NAMALWA (cell line): Measurements from ENCODE around the gene ADCY9.

ENCODE experiments used
- DNase-seq: peaks from one replicate; pipeline ENCODE4 v3.0.0-alpha.2; 2015; ENCODE audit warnings: low spot score

Gene ADCY9

DNA sequence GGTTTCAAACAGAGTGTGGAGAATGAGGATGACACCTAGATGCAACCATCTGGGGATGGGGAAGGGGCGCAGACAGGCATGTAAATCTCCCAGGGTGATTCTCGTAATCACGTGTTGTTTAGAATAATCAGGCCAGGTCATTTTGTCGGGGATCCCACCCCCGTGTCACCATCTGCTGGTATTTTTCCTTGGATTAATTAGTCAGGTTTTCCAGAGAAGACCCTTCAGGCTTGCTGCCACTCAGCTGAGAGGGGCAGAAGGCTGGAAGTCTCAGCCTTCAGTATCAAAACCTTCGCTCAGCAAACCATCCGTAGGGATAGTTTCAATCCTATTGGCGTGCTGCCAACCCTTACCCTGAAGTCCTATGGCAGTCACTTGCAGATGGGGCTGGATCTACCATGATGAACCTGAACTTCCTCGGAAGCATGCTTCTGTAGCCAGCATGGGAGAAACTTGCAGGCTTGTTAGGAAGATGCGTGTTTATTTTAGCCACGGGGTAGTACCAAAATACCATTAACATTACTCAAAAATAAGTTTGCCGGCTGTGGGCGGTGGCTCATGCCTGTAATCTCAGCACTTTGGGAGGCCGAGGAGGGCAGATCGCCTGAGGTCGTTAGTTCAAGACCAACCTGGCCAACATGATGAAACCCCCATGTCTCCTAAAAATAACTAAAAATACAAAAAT, 7.5 kb upstream of the ADCY9 start:
- DNase-seq, result no peak

DNA sequence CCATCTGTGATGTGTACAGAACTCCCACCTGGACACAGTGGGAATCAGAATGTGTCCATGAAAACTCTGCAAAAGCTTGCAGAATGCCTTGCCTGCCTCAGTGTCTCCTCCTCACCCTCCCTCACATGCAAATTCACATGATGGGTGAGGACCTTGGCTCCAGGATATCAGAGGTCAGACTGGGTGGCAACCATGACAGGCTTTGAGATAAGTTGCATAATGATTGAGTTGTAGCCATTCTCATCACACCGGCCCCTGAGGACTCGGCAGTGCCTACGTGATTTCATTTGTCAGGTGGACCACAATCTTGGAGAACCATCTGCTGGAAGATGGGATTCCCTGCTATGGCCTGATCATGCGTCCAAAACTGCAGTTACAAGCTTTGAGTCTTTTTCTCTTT, 3.9 kb upstream of the ADCY9 start:
- no peak for DNase-seq

DNA sequence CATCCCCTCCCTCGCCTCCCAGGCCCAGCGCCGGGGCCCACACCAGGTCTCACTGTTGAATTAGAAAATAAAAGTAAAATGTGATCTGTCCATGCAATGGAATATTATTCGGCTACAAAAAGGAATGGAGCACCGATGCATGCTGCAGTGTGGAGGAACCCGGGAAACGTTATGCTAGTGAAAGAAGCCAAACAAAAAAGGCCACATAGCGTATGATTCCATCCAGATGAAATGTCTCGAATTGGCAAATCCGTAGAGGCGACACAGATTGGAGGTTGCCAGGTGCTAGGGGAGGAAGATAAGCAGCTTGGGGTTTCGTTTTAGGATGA, 972 bp upstream of the ADCY9 start:
- no peak for DNase-seq

DNA sequence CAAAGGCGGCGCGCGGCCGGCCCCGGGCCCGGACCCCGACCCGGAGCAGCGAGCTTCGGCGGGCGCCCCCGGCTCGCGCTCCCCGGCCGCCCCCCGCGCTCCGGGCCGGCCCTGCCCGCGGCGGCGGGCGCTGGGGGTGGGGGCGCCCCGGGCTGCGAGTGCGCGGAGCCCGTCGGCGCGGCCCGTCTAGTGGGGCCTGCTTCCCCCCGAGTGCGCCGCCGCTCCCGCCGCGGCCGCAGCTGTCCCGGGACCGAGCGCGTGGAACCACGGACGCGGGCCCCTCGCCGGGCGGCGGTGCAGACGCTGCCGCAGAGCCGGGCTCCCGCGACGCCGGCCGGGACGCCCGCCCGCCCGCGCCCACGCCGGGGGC, 308 bp downstream of the ADCY9 start:
- DNase-seq, result no peak

DNA sequence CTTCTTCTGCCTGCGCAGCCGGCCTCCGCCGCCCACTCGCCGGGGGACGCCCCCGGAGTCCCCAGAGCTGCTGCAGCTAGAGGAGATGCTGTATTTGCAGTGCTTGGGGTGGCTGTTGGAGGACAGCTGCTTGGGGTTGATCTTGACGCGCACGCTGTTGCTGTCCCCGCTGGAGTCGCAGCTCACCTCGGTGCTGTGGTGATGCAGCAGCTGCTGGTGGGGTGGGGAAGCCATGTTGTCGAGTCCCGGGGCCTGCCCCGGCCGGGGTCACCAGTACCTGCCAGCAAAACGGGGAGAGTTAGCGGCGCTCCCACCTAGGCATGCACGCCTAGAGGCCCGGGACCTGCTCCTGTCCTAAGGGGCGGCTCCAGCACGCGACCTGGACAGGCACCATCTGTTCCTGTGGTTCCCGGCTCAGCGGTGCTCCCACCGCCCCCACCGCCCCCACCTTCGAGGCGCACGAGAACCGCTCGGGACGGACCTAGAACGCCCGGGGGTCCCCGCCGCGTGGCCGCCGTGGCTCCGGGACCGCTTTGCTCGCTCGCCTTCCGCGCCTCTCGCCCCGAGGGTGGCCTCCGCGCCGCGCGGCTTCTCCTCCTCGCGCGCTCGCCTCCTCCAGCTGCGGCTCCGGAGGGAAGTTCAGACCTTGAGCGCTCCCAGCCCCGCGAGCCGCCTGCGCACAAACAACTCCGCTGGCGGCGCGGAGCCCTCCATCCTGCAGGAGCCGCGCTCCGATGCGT, 863 bp downstream of the ADCY9 start:
- no peak for DNase-seq

DNA sequence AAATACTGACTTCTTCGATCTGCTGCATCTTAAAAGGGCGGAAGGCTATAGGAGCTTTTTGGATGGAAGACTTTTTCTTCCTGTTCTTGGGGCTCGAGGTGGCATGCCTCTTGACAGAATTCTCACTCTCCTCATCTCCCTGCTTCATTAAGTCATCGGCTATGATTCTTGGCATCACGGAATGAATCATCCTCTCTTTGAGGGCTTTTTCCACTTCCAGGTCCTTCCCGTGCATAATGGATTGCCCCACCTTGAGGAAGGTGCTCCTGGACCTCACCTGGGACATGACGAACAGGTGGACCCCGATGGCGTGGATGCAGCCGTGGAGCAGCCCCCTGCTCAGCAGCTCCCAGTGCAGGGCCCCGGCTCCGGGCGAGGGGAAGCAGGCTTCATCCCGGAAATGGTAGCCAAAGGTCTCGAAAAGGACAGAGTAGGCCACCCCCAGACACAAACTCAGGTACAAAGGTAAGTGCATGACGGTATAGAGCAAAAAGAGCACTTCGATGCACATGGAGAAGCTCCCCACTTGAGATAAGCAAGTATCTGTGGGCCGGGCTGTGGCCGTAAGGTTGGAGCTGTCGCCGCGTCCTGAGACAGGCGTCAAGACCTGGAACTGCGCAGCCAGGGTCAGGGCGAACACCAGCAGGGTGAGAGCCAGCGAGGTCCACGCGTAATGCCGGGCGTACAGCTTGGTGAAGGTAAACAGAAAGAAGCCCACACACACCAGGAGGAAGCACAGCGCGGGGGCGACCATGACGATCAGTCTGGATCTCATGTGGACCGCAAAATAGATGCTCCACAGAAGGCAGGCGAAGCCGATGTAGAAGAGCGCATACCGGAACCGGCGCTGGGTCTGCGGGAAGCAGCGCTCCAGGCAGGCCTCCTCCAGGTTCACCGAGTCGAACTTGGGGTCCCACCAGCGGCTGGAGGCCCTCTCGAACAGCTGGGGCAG, 1.7 kb downstream of the ADCY9 start:
- no peak for DNase-seq

DNA sequence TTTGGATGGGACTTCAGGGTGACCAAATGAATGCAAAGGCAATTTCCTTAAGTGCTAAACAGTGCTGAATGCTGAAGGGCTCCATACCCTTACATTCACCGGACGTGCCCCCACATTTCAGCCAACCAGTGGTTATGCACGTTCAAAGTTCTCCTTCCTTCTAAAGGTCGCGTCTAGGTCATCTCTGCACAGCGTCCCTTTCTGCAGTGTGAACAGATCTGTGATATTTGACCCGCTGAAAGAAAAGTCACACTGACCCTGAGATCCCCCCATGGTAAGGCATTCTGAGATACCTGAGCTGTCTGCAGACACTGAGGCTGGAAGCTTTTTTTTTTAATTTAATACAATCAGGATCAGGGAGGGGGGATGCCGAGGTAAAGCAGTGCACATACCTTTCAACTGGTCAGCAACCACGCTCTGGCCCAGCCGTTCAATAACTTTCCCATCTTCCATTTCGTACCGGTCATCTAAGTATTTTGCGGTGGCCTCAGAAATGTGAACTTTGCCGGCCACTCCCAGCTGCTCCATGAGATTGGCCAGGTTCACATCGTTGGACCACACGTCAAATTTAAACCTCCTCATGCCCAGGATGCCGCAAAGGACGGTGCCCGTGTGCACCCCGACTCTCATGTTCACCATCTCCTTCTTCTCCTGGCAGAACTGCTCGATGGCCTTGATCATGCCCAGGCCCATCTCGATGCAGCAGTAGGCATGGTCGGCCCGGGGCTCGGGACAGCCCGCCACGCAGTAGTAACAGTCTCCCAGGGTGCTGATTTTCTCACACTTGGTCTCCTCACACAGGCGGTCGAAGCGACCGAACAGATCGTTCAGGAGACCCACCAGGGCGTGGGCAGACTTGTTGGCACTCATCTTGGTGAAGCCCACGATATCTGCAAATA, 2.6 kb downstream of the ADCY9 start:
- no peak for DNase-seq

DNA sequence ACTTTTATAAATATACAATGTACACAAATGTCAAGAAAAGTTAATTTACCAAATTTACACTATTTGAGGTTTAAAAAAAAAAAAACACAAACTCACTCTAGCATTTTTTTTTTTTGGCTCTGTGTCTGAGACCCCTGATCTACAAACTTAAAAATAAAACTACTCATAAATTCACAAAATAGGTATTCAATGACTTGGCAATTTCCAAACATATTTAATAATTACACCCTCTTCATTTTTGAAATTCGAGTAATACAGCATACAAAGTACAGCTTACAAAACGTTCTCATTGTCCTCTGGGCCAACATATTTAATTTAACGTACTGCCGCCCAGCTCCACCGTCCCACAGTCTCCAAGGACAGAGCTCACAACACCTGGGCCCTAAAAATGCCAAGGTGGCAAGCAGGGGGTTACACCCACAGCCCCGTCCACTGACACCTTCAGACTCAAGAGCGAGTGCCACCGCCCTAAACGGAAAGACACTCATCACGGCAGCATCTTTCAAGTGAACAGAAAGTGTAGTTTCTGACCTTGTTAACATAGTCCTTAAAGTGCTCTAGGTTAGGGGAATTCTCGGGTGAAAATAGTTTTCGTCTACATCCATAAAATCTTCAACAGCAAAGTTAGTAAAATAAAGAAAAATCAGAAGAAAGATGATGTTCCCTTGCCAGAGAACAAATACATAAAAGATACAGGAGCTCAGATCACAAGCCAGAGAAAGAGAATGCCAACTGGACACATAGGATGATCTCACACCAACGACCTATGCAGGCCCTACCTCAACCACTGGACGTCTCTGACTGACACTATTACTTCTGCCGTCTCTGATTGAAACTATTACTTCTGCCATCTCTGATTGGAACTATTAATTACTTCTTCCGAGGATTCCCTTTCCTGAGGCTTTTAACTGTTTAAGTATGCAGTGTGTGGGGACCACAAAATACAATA, 4.2 kb downstream of the ADCY9 start:
- DNase-seq, result no peak

DNA sequence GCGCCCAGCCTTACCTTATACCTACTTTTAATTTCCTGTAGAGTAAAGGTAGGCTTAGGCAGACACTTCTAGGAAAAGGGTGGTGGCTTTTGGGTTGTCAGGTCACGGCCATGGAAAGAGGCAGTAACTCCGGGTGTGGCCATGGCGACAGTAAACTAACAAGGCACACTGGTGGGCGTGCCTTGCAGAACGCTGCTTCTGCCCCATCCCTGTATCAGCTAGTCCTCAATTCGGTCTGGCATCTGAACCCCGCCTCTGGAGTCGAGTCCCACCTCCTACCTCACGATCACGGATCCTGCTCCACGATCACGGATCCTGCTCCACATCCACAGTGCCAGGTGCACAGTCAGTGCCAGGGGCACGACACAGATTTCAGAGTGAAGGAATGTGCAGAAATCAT, 5.6 kb downstream of the ADCY9 start:
- no peak for DNase-seq

DNA sequence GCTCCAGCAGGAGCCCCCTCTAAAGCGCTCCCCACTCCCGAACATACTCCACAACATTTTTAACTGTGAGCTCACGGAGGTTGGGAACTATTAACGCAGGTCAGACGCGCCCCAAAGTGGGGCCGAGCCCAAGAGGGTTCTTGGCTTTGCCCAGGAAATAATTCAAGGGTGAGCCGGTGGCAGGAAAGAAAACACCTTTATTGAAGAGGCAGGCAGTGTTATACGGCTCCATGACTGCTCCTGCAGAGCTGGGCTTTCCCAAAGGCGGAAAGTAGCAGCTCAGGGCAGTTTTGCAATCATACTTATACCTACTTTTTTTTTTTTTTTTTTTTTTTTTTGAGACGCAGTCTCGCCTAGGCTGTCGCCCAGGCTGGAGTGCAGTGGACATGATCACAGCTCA, 6.2 kb downstream of the ADCY9 start:
- no peak for DNase-seq

DNA sequence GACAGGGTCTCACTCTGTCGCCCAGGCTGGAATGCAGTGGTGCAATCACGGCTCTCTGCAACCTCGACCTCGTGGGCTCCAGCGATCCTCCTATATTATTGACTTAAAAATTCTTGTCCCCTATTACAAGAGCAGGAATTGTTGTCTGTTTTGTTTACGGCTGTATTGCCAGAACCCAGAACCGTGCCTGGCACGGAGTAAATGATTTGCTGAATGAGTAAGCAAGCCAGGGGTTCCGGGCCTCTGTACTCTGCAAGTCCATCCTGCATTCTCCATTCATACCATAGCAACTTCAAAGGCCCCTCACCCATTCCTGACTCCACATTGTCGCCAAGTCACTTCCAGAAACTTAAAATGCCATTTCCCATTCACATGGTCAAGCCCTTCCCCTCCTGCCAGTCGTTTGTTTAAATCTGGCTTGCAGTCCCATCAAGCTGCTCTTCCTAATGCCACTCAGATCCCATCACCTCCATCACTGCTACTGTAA, 6.9 kb downstream of the ADCY9 start:
- no peak for DNase-seq

DNA sequence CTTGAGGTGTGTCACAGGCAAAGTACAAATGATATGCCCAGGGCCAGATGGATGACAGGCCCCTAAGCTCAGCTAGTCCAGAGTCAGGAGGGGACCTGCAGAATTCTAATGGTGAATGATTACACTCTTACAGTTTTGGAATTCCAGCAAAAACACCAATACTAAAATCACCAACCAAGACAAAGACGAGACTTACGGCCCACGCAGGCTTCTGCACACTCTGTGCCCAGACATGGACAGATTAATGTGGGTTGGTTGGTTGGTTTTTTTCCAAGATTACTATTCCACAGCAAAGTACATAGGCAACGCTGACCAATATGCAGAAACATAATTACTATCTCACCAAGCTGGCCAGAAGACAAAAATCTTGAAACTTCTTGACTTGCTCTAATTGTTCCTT, 9.7 kb downstream of the ADCY9 start:
- DNase-seq, result no peak

DNA sequence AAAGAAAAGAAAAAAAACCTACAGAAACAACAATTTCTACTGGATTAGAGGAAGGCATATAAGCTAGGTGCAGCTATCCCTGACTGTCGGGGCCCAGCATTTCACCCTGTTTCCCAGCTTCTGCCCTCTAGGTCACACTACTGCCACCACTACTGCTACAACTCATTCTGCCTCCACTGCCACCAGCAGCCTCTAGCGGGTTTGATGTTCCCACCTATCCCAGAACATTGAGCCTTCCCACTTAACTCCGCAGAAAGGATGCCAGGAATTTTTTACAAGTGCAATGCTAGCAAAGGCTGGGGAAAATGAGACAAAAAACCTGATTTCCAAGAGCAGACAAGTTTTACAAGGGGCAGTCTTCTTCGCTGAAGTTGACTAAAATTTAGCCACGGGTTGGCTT, 10.4 kb downstream of the ADCY9 start:
- DNase-seq, result no peak

DNA sequence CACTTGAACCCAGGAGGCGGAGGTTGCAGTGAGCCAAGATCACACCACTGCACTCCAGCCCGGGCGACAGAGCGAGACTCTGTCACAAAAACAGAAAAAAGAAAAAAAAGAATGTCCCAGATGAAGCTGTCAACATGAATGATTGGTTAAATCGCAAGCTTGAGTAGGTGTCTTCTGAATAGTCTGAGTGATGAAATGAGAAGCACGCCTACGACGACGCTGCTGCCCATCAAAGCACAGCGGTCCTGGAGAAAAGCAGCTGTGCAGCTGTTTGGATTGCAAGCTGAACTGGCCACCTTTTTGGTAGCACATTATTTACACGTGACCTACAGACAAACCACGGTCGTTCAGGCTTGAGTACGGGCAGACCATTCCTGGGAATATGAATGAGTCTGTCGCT, 12.5 kb downstream of the ADCY9 start:
- DNase-seq, result no peak

DNA sequence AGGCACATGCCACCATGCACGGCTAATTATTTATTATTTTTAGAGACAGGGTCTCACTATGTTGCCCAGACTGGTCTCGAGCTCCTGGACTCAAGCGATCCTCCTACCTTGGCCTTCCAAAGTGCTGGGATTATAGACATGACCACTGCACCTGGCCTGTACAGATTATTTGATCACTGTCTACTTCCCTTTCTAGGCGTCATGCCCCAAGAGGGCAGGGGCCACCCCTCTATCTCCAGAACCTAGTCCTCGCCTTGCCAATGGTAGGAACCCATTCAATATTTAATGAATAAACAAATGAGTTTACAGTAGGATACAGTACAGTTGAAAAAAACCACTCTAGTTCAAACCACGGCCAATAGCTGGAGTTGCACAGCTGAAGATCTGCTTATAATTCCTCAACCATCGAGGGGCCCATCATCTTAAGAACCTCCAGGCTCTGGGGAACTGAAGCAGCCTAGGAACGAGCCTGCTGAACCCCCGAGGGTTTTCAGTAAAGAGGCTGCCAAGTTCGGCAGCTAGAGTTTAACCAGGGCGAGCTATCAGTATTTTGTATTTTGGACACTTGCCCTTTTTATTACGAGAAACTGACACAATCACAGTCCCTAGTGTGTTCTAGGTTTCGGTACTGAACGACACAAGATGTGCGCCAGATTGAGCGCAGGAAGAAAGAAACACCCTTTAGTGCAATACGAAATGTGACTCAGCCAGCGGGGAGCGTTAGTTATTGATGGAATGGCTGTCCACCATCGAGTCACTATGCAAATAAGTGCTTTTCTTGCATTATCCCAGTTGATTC, 14.6 kb downstream of the ADCY9 start:
- DNase-seq, result no peak

DNA sequence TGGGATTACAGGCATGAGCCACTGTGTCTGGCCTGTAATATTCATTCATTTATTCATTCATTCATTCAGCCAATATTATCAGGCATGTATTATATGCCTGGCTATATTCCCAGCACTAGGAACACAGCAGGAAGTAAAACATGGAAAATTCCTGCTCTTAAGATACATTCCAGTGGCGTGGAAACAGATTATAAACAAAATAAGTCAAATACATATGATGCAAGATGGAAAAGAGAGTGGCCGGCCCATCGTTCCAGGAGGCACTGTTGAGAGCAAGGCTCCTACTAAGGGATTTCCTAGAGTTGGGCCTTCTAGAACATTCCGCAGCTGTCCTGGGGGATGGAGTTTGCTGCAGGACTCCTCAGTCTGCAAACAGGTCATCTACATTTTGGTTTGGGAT, 17.7 kb downstream of the ADCY9 start:
- DNase-seq, result no peak

DNA sequence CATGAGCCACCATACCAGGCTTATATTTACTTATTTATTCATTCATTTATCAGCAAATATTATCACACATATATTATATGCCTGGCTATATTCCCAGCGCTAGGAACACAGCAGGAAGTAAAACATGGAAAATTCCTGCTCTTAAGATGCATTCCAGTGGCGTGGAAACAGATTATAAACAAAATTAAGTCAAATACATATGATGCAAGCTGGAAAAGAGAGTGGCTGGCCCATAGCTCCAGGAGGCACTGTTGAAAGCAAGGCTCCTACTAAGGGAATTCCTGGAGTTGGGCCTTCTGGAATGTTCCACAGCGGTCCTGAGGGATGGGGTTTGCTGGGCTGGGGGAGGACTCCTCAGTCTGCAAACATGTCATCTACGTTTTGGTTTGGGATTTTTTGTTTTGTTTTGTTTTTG, 18.4 kb downstream of the ADCY9 start:
- DNase-seq, result no peak

DNA sequence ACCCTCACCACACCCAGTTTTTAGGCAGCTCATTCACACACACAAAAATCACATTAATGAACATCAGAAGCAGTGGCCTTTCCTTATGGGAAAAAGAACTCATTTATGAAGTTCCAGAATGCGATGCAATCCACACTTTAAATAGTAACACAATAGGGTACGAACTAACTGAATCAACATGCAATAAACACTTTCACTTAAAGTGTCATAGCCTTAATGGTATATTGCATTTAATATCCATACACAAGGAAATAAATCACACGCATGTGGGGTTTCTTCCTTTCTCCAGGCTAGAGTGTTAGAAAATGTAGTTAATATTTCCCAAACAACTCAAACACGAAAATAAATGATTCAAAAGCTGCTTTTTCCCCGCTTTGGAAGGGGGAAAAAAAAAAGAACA, 19.7 kb downstream of the ADCY9 start:
- DNase-seq, result no peak

DNA sequence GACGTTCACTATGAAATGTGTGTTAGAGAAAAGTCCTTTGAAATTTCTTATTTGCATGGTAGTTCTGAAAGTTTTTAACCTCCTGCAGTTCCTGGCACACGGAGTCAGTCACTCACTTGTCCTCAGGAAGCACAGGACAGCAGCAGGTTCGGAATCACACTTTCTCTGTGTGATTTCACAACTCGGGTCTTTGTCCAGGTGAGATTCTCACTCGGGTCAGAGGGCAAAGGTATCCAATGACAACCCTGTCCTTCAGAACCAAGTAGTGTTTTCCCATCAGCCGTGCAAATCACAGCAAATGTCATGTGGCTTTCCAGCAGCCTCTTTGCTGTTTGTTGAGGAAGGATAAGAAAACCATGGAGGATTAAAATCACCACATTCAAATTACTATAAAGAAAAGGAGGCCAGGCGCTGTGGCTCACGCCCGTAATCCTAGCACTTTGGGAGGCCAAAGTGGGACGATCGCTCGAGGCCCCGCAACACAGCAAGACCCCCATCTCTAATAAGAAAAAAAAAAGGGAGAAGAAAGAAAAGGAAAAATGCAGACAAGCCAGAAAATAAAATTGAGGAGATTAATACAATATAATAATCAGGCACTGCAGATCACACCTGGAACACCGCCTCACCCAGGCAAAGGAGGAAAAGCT, 22.0 kb downstream of the ADCY9 start:
- DNase-seq, result no peak
